Stimulated activated CD8-positive, alpha-beta memory T cell treated with anti-CD3 and anti-CD28 coated beads, Interleukin-7, amount 100 ng/mL, for 1 hour (primary cell): ENCODE measurements around the gene SMYD2.

Source experiments
- DNase-seq, 2 donors: peaks; one replicate each; pipeline ENCODE4 v3.0.0-alpha.2; 2020; ENCODE audit warnings: low read depth in 2 of 2

Gene SMYD2

GRCh38 chr1:214301526-214301925, 20.6 kb downstream of the SMYD2 start:
- DNase-seq: no peak

GRCh38 chr1:214303141-214303930, 22.4 kb downstream of the SMYD2 start:
- no peak for DNase-seq

- no peak for DNase-seq
These were observed 24.3 kb downstream of the SMYD2 start for GRCh38 chr1:214305164-214305751.

- no peak for DNase-seq
These were observed 25.3 kb downstream of the SMYD2 start for GRCh38 chr1:214306269-214306668.

GRCh38 chr1:214310010-214310409, 29.1 kb downstream of the SMYD2 start:
- DNase-seq: no peak

GRCh38 chr1:214310777-214311690, 30.1 kb downstream of the SMYD2 start:
- DNase-seq: no peak

GRCh38 chr1:214312530-214313051, 31.6 kb downstream of the SMYD2 start:
- no peak for DNase-seq

- no peak for DNase-seq
These were observed 33.4 kb downstream of the SMYD2 start for GRCh38 chr1:214314178-214314843.

- no peak for DNase-seq
These were observed 35.6 kb downstream of the SMYD2 start for GRCh38 chr1:214316593-214316992.

GRCh38 chr1:214317300-214317699, 36.3 kb downstream of the SMYD2 start:
- no peak for DNase-seq

GRCh38 chr1:214317734-214318133, 36.8 kb downstream of the SMYD2 start:
- no peak for DNase-seq

GRCh38 chr1:214318356-214318755, 37.4 kb downstream of the SMYD2 start:
- DNase-seq: no peak

- no peak for DNase-seq
These were observed 38.2 kb downstream of the SMYD2 start for GRCh38 chr1:214318956-214319736.

- no peak for DNase-seq
These were observed 39.0 kb downstream of the SMYD2 start for GRCh38 chr1:214319938-214320337.

GRCh38 chr1:214321705-214322453, 40.9 kb downstream of the SMYD2 start:
- no peak for DNase-seq

GRCh38 chr1:214324896-214325800, 44.2 kb downstream of the SMYD2 start:
- no peak for DNase-seq

- DNase-seq: no peak
These were observed 45.4 kb downstream of the SMYD2 start for GRCh38 chr1:214326406-214326805.

- DNase-seq: no peak
These were observed 46.6 kb downstream of the SMYD2 start for GRCh38 chr1:214327514-214327913.
